CD14-positive monocyte (primary cell): ENCODE measurements around the gene GABRG3. TPM values are rescaled to one million over a fixed set of nuclear protein-coding genes. Genes with fewer than 3 reads are reported as not detected.

Experiments
- DNase-seq, 3 donors: peaks; one replicate each; pipeline ENCODE4 v3.0.0-alpha.2; 2011 to 2022
- H2AFZ ChIP-seq: 2 replicates; pipeline ENCODE4 v1.6.0; 2012; ENCODE audit warnings: mild to moderate bottlenecking, low read depth, low read length, inconsistent platforms; ENCODE audit not compliant: insufficient read depth, poor library complexity, severe bottlenecking
- H3K27ac ChIP-seq, 2 donors: 1 replicate in 1 of 2; 2 replicates in 1 of 2; pipeline ENCODE4 v1.5.1; 2012 to 2013; ENCODE audit warnings: low read length in 2 of 2, control low read depth in 1 of 2, inconsistent platforms in 1 of 2, low read depth in 1 of 2, mild to moderate bottlenecking in 1 of 2
- H3K27me3 ChIP-seq, 2 donors: one replicate each; pipeline versions ENCODE4 v1.6.0 to v1.6.1; 2011 to 2013; ENCODE audit warnings: low read length in 2 of 2; ENCODE audit not compliant: control insufficient read depth in 2 of 2, insufficient read depth in 2 of 2
- H3K36me3 ChIP-seq, 2 donors: replicated peaks in 1 of 2; 1 replicate in 1 of 2; 2 replicates in 1 of 2; pipeline versions ENCODE4 v1.5.1 to v1.6.1; 2012 to 2013; ENCODE audit warnings: low read length in 2 of 2, control low read depth in 1 of 2, inconsistent platforms in 1 of 2, mild to moderate bottlenecking in 1 of 2; ENCODE audit not compliant: insufficient read depth in 2 of 2, control insufficient read depth in 1 of 2
- H3K4me1 ChIP-seq, 2 donors: 1 replicate in 1 of 2; 2 replicates in 1 of 2; pipeline versions ENCODE4 v1.5.1 to v1.6.1; 2012 to 2013; ENCODE audit warnings: low read length in 2 of 2, control low read depth in 1 of 2, inconsistent platforms in 1 of 2, mild to moderate bottlenecking in 1 of 2, moderate library complexity in 1 of 2; ENCODE audit not compliant: insufficient read depth in 2 of 2, control insufficient read depth in 1 of 2
- H3K4me2 ChIP-seq: replicated peaks from 2 replicates; pipeline ENCODE3; 2012; ENCODE audit warnings: low read length, moderate library complexity, mild to moderate bottlenecking; ENCODE audit not compliant: poor library complexity, severe bottlenecking; ENCODE audit errors: extremely low read depth
- H3K4me3 ChIP-seq, 3 experiments: fragments of 200-600 bp in 1 of 3; sonication (generic) in 1 of 3; replicated peaks in 1 of 3; 1 replicate in 2 of 3; 2 replicates in 1 of 3; pipeline ENCODE4 v1.5.1; 2011 to 2013; ENCODE audit warnings: low read length in 3 of 3, mild to moderate bottlenecking in 3 of 3, control low read depth in 2 of 3, low read depth in 2 of 3, inconsistent platforms in 1 of 3, moderate library complexity in 1 of 3
- H3K79me2 ChIP-seq: 2 replicates; pipeline ENCODE4 v1.6.0; 2012; ENCODE audit warnings: mild to moderate bottlenecking, control low read depth, inconsistent platforms, low read length, moderate library complexity; ENCODE audit not compliant: insufficient read depth
- H3K9ac ChIP-seq: 2 replicates; pipeline ENCODE4 v1.6.0; 2017; ENCODE audit warnings: low read length, mild to moderate bottlenecking; ENCODE audit not compliant: insufficient read depth, poor library complexity, severe bottlenecking
- H3K9me3 ChIP-seq, 2 donors: replicated peaks in 1 of 2; 1 replicate in 1 of 2; 2 replicates in 1 of 2; pipeline versions ENCODE4 v1.5.1 to v1.6.1; 2012 to 2013; ENCODE audit warnings: low read length in 2 of 2, control low read depth in 1 of 2; ENCODE audit not compliant: control insufficient read depth in 1 of 2, insufficient read depth in 1 of 2
- H4K20me1 ChIP-seq: 2 replicates; pipeline ENCODE4 v1.6.0; 2012; ENCODE audit warnings: mild to moderate bottlenecking, low read length, control low read depth, moderate library complexity; ENCODE audit not compliant: insufficient read depth
- H3K27ac Mint-ChIP-seq, 7 donors: one replicate each; pipeline ENCODE4 v1.8.0; 2020; ENCODE audit warnings: mild to moderate bottlenecking in 7 of 7, mixed read lengths in 7 of 7, moderate library complexity in 6 of 7, inconsistent platforms in 2 of 7
- H3K27me3 Mint-ChIP-seq, 3 donors: one replicate each; pipeline ENCODE4 v1.8.0; 2021 to 2022; ENCODE audit warnings: low read depth in 3 of 3, mild to moderate bottlenecking in 3 of 3, mixed read lengths in 3 of 3, moderate library complexity in 3 of 3, inconsistent platforms in 1 of 3
- H3K36me3 Mint-ChIP-seq, 2 donors: one replicate each; pipeline ENCODE4 v1.8.0; 2020; ENCODE audit warnings: mixed read lengths in 2 of 2, inconsistent platforms in 1 of 2, mild to moderate bottlenecking in 1 of 2
- H3K4me1 Mint-ChIP-seq: one replicate; pipeline ENCODE4 v1.8.0; 2020; ENCODE audit warnings: mild to moderate bottlenecking, mixed read lengths
- H3K4me3 Mint-ChIP-seq, 2 donors: one replicate each; pipeline ENCODE4 v1.8.0; 2020; ENCODE audit warnings: mild to moderate bottlenecking in 2 of 2, mixed read lengths in 2 of 2, moderate library complexity in 1 of 2
- H3K9me3 Mint-ChIP-seq, 7 donors: one replicate each; pipeline ENCODE4 v1.8.0; 2020 to 2022; ENCODE audit warnings: mixed read lengths in 7 of 7, mild to moderate bottlenecking in 6 of 7, moderate library complexity in 6 of 7, inconsistent platforms in 2 of 7
- CTCF ChIP-seq: fragments of 200-600 bp; IDR thresholded peaks from one replicate; pipeline ENCODE4 v1.8.0; 2022; ENCODE audit warnings: antibody characterized with exemption, mild to moderate bottlenecking
- WGBS: methylation state at CpG from one replicate; pipeline ENCODE4 v1.1.5; 2013; ENCODE audit warnings: missing lambda C conversion rate; ENCODE audit not compliant: insufficient coverage; 5-methylcytosine and 5-hydroxymethylcytosine counted together
- intact Hi-C, 2 donors: fragments of 100-400 bp; cut with micrococcal nuclease; formaldehyde crosslinking; loops; one replicate each; pipeline versions ENCODE4 v1.15.0 to v1.15.1; 2023
- polyA plus RNA-seq, 3 donors: library from polyadenylated mRNA; depleted of rRNA in 1 of 3; unstranded in 2 of 3; stranded (reverse) in 1 of 3; fragments of 300-500 nt in 2 of 3; fragments of >200 nt in 1 of 3; fragmentation: Illumina TruSeq in 2 of 3; gene quantifications; 1 replicate in 2 of 3; 2 replicates in 1 of 3; pipeline ENCODE4 v1.2.3, GENCODE V29; 2012 to 2021

The GABRG3 gene
- polyA plus RNA-seq, 3 donors = not detected

GRCh38 chr15:27486683-27487647 lies 516.0 kb downstream of the GABRG3 start:
- Histone ChIP-seq H3K27me3 (no peaks in the 10 kb centered on the region), H3K4me2 (no peak overlapping the region), H3K36me3 (no peaks in the 10 kb centered on the region), H3K4me3 (no peak overlapping the region), H3K27ac (no peak overlapping the region), H3K9ac (no peak overlapping the region), H3K4me1 (no peaks in the 10 kb centered on the region), H3K9me3 (peaks cover 37 to 38% of the 10 kb centered on the region in 2 donors), H4K20me1 (no peaks in the 10 kb centered on the region), H3K79me2 (no peaks in the 10 kb centered on the region), H2AFZ (no peak overlapping the region)
- no peak overlapping the region for H3K27ac Mint-ChIP-seq
- no peak for TF ChIP-seq CTCF
- H3K9me3 Mint-ChIP-seq = peaks cover 2 to 26% (median 10%) of the 10 kb centered on the region in 7 donors
- no peaks in the 10 kb centered on the region for H3K27me3 Mint-ChIP-seq
- H3K36me3 Mint-ChIP-seq = no peaks in the 10 kb centered on the region
- no CpG with 5 or more reads among the region's 6 CpGs for WGBS
- H3K4me3 Mint-ChIP-seq = no peak overlapping the region
- no peaks in the 10 kb centered on the region for H3K4me1 Mint-ChIP-seq
- no peak for DNase-seq
- intact Hi-C loops = no loop called here

GRCh38 chr15:27487846-27488245 lies 516.9 kb downstream of the GABRG3 start:
- H3K9ac ChIP-seq = no peak overlapping the region
- H3K27ac Mint-ChIP-seq = no peak overlapping the region
- H3K27me3 ChIP-seq = no peaks in the 10 kb centered on the region
- H3K9me3 ChIP-seq = peaks cover 35 to 39% of the 10 kb centered on the region in 2 donors
- H3K4me3 ChIP-seq = no peak overlapping the region
- H3K27me3 Mint-ChIP-seq = no peaks in the 10 kb centered on the region
- no peak overlapping the region for H3K4me2 ChIP-seq
- no peaks in the 10 kb centered on the region for H3K36me3 Mint-ChIP-seq
- no peaks in the 10 kb centered on the region for H4K20me1 ChIP-seq
- intact Hi-C loops = no loop called here
- WGBS = 96% methylated on average over 9 of the region's 11 CpGs
- no peaks in the 10 kb centered on the region for H3K79me2 ChIP-seq
- H3K4me1 ChIP-seq = no peaks in the 10 kb centered on the region
- H3K9me3 Mint-ChIP-seq = peaks cover 4 to 22% (median 9%) of the 10 kb centered on the region in 7 donors
- no peak overlapping the region for H3K4me3 Mint-ChIP-seq
- TF ChIP-seq CTCF = no peak
- no peak overlapping the region for H2AFZ ChIP-seq
- no peak overlapping the region for H3K27ac ChIP-seq
- no peaks in the 10 kb centered on the region for H3K4me1 Mint-ChIP-seq
- no peak for DNase-seq
- no peaks in the 10 kb centered on the region for H3K36me3 ChIP-seq
